ENCODE data around the gene CD300A.

Gene CD300A

DNA sequence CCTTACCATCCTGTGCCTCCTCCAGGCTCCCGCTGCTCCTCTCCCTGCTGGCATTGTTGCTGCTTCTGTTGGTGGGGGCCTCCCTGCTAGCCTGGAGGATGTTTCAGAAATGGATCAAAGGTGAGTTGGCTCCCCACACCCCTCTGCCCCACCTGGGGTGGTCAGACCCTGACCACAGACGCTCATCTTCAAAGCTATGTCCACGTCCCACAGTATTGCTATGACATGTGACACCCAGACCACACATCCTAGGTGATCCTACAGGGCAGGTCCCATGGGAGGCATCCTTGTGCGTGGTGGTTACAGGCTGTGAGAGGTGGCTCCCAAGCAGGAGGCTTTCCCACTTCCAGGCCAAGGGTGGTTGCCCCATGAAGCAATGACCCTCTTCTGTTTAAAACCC, 11.0 kb downstream of the CD300A start:
- no peak for DNase-seq
- no peak overlapping the region for H3K4me3 ChIP-seq (ENCODE audit: low read depth, low read length)
- TF ChIP-seq, protein P1, sequence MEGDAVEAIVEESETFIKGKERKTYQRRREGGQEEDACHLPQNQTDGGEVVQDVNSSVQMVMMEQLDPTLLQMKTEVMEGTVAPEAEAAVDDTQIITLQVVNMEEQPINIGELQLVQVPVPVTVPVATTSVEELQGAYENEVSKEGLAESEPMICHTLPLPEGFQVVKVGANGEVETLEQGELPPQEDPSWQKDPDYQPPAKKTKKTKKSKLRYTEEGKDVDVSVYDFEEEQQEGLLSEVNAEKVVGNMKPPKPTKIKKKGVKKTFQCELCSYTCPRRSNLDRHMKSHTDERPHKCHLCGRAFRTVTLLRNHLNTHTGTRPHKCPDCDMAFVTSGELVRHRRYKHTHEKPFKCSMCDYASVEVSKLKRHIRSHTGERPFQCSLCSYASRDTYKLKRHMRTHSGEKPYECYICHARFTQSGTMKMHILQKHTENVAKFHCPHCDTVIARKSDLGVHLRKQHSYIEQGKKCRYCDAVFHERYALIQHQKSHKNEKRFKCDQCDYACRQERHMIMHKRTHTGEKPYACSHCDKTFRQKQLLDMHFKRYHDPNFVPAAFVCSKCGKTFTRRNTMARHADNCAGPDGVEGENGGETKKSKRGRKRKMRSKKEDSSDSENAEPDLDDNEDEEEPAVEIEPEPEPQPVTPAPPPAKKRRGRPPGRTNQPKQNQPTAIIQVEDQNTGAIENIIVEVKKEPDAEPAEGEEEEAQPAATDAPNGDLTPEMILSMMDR (IDR thresholded peaks at IDR 0.05; ENCODE audit: low read depth, low read length), result no peak
- H3K36me3 ChIP-seq, result no peaks in the 10 kb centered on the region
- H3K9me3 ChIP-seq, result no peaks in the 10 kb centered on the region; the same call in 1 of the 2 replicates
- H3K4me1 ChIP-seq, result no peaks in the 10 kb centered on the region
- peaks cover 39% of the 10 kb centered on the region for H3K27me3 ChIP-seq

- H3K4me3 ChIP-seq (ENCODE audit: low read depth, low read length), result no peak overlapping the region
- DNase-seq, result no peak
- H3K27me3 ChIP-seq, result peaks cover 49% of the 10 kb centered on the region
Observed at GRCh38 chr17:74478420-74479100, 12.1 kb downstream of the CD300A start.

DNA sequence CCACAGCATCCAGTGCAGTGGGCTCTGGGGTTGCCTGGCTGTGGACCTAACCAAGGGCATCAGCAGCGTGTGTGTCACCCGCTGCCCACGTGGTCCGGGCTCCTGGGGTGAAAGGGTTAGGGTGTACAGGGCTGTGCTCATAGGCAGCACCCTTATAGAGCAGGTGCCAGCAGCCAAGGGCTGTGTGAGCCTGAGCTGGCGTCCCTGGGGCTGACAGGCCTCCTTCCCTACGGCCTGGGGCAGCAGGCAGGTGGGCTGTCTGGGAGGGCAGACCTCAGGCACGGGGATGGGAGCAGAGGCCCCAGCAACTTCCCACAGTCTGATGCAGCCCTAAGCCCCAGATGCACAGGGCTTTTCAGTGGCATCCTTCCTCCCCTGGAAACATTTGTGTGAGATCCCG, 13.9 kb downstream of the CD300A start:
- no peak for DNase-seq
- Histone ChIP-seq H3K4me3 (ENCODE audit: low read depth, low read length) (no peak overlapping the region), H3K4me1 (no peaks in the 10 kb centered on the region), H3K27me3 (peaks cover 66% of the 10 kb centered on the region), H3K36me3 (no peaks in the 10 kb centered on the region), H3K9me3 (no peaks in the 10 kb centered on the region; the same call in 1 of the 2 replicates)
- TF ChIP-seq, protein P1 (IDR thresholded peaks at IDR 0.05; ENCODE audit: low read depth, low read length), result no peak

More at GRCh38 chr17:74478420-74479100, 12.1 kb downstream of the CD300A start:
- Histone ChIP-seq H3K9me3 (no peaks in the 10 kb centered on the region; the same call in 1 of the 2 replicates), H3K36me3 (no peaks in the 10 kb centered on the region), H3K4me1 (no peaks in the 10 kb centered on the region)
- TF ChIP-seq, protein P1 (IDR thresholded peaks at IDR 0.05; ENCODE audit: low read depth, low read length), result no peak

DNA sequence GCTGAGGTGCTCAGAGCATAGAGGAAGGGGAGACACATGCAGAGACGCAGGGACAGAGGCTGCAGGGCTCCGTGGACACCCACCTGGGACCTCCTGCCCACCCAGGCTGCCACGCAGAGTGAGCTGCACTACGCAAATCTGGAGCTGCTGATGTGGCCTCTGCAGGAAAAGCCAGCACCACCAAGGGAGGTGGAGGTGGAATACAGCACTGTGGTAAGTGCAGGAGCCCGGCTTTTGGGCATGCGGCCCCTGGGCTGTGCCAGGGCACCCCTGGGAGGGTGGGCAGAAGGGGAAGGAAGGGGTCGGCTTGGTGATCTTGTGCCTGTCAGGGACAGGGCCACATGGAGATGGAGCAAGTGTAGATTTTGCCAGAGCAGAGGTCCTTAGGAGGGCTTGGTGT, 15.2 kb downstream of the CD300A start:
- DNase-seq, result no peak
- Histone ChIP-seq H3K36me3 (no peaks in the 10 kb centered on the region), H3K4me3 (ENCODE audit: low read depth, low read length) (no peak overlapping the region), H3K4me1 (no peaks in the 10 kb centered on the region), H3K9me3 (no peaks in the 10 kb centered on the region), H3K27me3 (peaks cover 73% of the 10 kb centered on the region)
- TF ChIP-seq, protein P1 (IDR thresholded peaks at IDR 0.05; ENCODE audit: low read depth, low read length), result no peak

DNA sequence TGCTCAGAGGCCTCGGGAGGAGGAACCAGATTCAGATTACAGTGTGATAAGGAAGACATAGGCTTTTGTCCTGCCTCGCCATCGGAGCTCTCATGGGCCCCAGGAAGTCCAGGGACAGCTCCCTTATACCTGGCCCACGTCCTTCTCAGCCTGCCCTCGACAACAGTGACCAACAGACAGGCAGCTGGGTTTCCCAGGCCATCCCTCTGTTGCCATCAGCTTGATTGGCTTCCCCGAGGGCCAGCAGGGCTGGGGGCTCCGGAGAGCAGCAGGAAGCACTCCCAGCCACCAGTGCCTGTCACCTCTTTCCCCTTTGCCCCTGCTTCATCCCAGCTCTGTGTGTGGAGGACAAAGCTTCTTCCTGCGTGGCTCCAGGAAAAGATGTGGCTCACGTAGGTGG, 17.6 kb downstream of the CD300A start:
- TF ChIP-seq, protein P1 (IDR thresholded peaks at IDR 0.05; ENCODE audit: low read depth, low read length), result no peak
- H3K9me3 ChIP-seq, result no peaks in the 10 kb centered on the region
- no peak overlapping the region for H3K4me3 ChIP-seq (ENCODE audit: low read depth, low read length)
- H3K36me3 ChIP-seq, result no peaks in the 10 kb centered on the region
- no peaks in the 10 kb centered on the region for H3K4me1 ChIP-seq
- no peak for DNase-seq
- peaks cover 74% of the 10 kb centered on the region for H3K27me3 ChIP-seq

- Histone ChIP-seq H3K4me3 (ENCODE audit: low read depth, low read length) (no peak overlapping the region), H3K36me3 (no peaks in the 10 kb centered on the region), H3K4me1 (no peaks in the 10 kb centered on the region), H3K27me3 (peaks cover 65% of the 10 kb centered on the region), H3K9me3 (no peaks in the 10 kb centered on the region)
- DNase-seq, result no peak
- TF ChIP-seq, protein P1 (IDR thresholded peaks at IDR 0.05; ENCODE audit: low read depth, low read length), result no peak
Observed at GRCh38 chr17:74485022-74485743, 18.7 kb downstream of the CD300A start.
